ENCODE measurements around the gene TET3. TPM values are rescaled to one million over a fixed set of nuclear protein-coding genes. Genes with fewer than 3 reads are reported as not detected.

TET3 gene
- total and polyA plus RNA-seq, 2 of the 4 experiments (the other 2 are of a cell fraction), result 1.6 to 1.8 TPM

DNA sequence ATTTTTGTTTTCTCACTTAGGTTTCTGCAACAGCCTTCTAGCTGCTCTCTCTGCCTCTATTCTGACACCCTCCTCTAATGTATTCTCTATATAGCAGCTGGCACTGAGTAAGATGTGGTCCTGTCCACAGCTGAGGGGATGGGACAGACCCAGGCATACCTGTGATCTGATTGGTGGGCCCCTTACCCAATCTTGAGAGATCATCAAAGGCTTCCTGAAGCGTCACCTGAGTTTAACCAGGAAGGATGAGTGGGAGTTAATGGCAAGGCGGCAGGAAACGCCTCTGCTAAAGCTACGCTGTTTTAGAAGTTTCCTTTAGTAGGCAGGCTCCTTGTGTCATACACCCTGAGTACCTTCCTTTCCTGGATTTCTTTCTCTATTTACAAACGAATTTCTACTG, 5.7 kb upstream of the TET3 start:
- H4K20me1 ChIP-seq (ENCODE audit: insufficient read depth, low read length), result no peaks in the 10 kb centered on the region
- no peak overlapping the region for H3K9ac ChIP-seq (ENCODE audit: low read depth, low read length)
- H2BK120ac ChIP-seq (ENCODE audit: low read depth, low read length), result peak overlapping the region; percentile 76
- H3K4me3 ChIP-seq (ENCODE audit: insufficient read depth, low read depth, low read length), result no peak overlapping the region
- H2AFZ ChIP-seq (replicated peaks; ENCODE audit: low read length, poor library complexity), result peak overlapping the region; percentile 25
- peak overlapping the region; percentile 15; the same call in 1 of the 2 replicates for H3K27ac ChIP-seq (ENCODE audit: insufficient read depth, low read length)
- BruUV-seq (replicated peaks), result no TSS peak
- peaks cover 4% of the 10 kb centered on the region for H3K4me1 ChIP-seq (ENCODE audit: control insufficient read depth, insufficient read depth, low read length)
- H3K27me3 ChIP-seq (ENCODE audit: control insufficient read depth, insufficient read depth, low read length), result no peaks in the 10 kb centered on the region; the same call in 1 of the 2 replicates
- H2BK5ac ChIP-seq (ENCODE audit: low read depth, low read length, poor library complexity, severe bottlenecking), result no peak overlapping the region
- peak overlapping the region; percentile 58; the same call in 1 of the 2 replicates for H2AK5ac ChIP-seq (ENCODE audit: low read depth, low read length)
- H3K36me3 ChIP-seq (ENCODE audit: control insufficient read depth, insufficient read depth, low read length), result no peaks in the 10 kb centered on the region
- H3K4me2 ChIP-seq (ENCODE audit: low read depth, low read length), result no peak overlapping the region
- peak overlapping the region; percentile 69; the same call in 1 of the 2 replicates for H3K23ac ChIP-seq (ENCODE audit: low read depth, low read length)
- ChIA-PET CTCF (interaction anchor here (1.3 kb wide), 1 partner anchor 21 kb away, joined by 3 read pairs; no protein-coding TSS in a partner anchor), POLR2A (ENCODE audit: unreplicated experiment) (interaction anchor here (0.9 kb wide), 1 partner anchor 142 kb away, joined by 3 read pairs; no protein-coding TSS in a partner anchor)
- DNase-seq, result no peak
- peak overlapping the region; percentile 44 for H2AK9ac ChIP-seq (replicated peaks; ENCODE audit: low read depth, low read length, poor library complexity)
- H2BK15ac ChIP-seq (ENCODE audit: low read depth, low read length), result peak overlapping the region; percentile 49; the same call in 1 of the 3 replicates
- in situ Hi-C loops (cut with MboI; ENCODE audit: low sequenced_read_pairs) (no loop called here), intact Hi-C loops (cut with micrococcal nuclease) (no loop called here), dilution Hi-C loops (cut with HindIII; ENCODE audit: low sequenced_read_pairs, unreplicated experiment) (no loop called here)
- H4K91ac ChIP-seq (ENCODE audit: insufficient read depth, low read depth, low read length), result peak overlapping the region; percentile 45
- H3K4ac ChIP-seq (ENCODE audit: low read depth, low read length), result peak overlapping the region; percentile 64
- peak overlapping the region in 1 of 2 experiments; percentile 46; a peak in 2 of 4 replicates for H4K8ac ChIP-seq (ENCODE audit: low read depth in 2 of 2, low read length in 2 of 2)
- ATAC-seq (ENCODE audit: low read depth), result no peak
- peak overlapping the region; percentile 43; the same call in 1 of the 2 replicates for H3K18ac ChIP-seq (ENCODE audit: low read depth, low read length)
- H2BK20ac ChIP-seq (ENCODE audit: low read depth, low read length), result peak overlapping the region; percentile 57
- no peaks in the 10 kb centered on the region for H3K9me3 ChIP-seq (ENCODE audit: control insufficient read depth, insufficient read depth, low read length)
- H3K14ac ChIP-seq (replicated peaks; ENCODE audit: low read depth, low read length), result peak overlapping the region; percentile 72
- H4K5ac ChIP-seq (ENCODE audit: low read depth, low read length), result peak overlapping the region; percentile 11; the same call in 1 of the 2 replicates
- no peak overlapping the region for H3K56ac ChIP-seq (ENCODE audit: extremely low read depth, insufficient read depth, low read length)
- peaks cover 8% of the 10 kb centered on the region for H3K9me1 ChIP-seq (ENCODE audit: insufficient read depth, low read length)
- WGBS, 2 experiments (ENCODE audit: extremely low coverage in 2 of 2, insufficient read length in 1 of 2), result 0% methylated on average over 1 of the region's 5 CpGs; no CpG with 5 or more reads in 1 of the 2 experiments
- H3K79me1 ChIP-seq (ENCODE audit: low read depth in 1 of 2, low read length in 2 of 2), result no peaks in the 10 kb centered on the region
- TF ChIP-seq, protein P1, sequence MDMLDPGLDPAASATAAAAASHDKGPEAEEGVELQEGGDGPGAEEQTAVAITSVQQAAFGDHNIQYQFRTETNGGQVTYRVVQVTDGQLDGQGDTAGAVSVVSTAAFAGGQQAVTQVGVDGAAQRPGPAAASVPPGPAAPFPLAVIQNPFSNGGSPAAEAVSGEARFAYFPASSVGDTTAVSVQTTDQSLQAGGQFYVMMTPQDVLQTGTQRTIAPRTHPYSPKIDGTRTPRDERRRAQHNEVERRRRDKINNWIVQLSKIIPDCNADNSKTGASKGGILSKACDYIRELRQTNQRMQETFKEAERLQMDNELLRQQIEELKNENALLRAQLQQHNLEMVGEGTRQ (IDR thresholded peaks at IDR 0.05; ENCODE audit: low read depth, low read length), result no peak
- TF ChIP-seq MXI1 (IDR thresholded peaks at IDR 0.05; ENCODE audit: borderline replicate concordance, low read depth, low read length) (no peak), NFE2L2 (IDR thresholded peaks at IDR 0.05; ENCODE audit: low read depth, low read length) (no peak), CHD1 (IDR thresholded peaks at IDR 0.05; ENCODE audit: low read depth, low read length) (no peak), RAD21 (IDR thresholded peaks at IDR 0.05; ENCODE audit: low read length) (no peak), FOS (IDR thresholded peaks at IDR 0.05; ENCODE audit: low read depth, low read length) (no peak)
- TF ChIP-seq, protein P2, sequence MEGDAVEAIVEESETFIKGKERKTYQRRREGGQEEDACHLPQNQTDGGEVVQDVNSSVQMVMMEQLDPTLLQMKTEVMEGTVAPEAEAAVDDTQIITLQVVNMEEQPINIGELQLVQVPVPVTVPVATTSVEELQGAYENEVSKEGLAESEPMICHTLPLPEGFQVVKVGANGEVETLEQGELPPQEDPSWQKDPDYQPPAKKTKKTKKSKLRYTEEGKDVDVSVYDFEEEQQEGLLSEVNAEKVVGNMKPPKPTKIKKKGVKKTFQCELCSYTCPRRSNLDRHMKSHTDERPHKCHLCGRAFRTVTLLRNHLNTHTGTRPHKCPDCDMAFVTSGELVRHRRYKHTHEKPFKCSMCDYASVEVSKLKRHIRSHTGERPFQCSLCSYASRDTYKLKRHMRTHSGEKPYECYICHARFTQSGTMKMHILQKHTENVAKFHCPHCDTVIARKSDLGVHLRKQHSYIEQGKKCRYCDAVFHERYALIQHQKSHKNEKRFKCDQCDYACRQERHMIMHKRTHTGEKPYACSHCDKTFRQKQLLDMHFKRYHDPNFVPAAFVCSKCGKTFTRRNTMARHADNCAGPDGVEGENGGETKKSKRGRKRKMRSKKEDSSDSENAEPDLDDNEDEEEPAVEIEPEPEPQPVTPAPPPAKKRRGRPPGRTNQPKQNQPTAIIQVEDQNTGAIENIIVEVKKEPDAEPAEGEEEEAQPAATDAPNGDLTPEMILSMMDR (conservative IDR thresholded peaks at IDR 0.05; ENCODE audit: low read depth, low read length), result no peak
